H7 (cell line): ENCODE measurements around the gene ZNF532. TPM values are rescaled to one million over a fixed set of nuclear protein-coding genes. Genes with fewer than 3 reads are reported as not detected.

Experiments used
- DNase-seq: peaks from one replicate; pipeline ENCODE4 v3.0.0; 2012
- H3K27me3 ChIP-seq: 2 replicates; pipeline ENCODE4 v1.6.0; 2011; ENCODE audit warnings: mild to moderate bottlenecking, low read length; ENCODE audit not compliant: control insufficient read depth, insufficient read depth
- H3K36me3 ChIP-seq: replicated peaks from 2 replicates; pipeline ENCODE4 v1.5.1; 2011; ENCODE audit warnings: low read length; ENCODE audit not compliant: control insufficient read depth, insufficient read depth
- H3K4me3 ChIP-seq: 2 replicates; pipeline ENCODE4 v1.5.1; 2011; ENCODE audit warnings: low read depth, mild to moderate bottlenecking, control low read depth, low read length, moderate library complexity; ENCODE audit not compliant: insufficient read depth
- total RNA-seq: library from RNA; depleted of rRNA; stranded (reverse); fragments of >200 nt; shearing (Covaris generic); gene quantifications from 2 replicates; pipeline ENCODE4 v1.2.3, GENCODE V29; 2014

ZNF532 gene
- total RNA-seq, 1 experiment from 2014 or later = 71.6 TPM

DNA sequence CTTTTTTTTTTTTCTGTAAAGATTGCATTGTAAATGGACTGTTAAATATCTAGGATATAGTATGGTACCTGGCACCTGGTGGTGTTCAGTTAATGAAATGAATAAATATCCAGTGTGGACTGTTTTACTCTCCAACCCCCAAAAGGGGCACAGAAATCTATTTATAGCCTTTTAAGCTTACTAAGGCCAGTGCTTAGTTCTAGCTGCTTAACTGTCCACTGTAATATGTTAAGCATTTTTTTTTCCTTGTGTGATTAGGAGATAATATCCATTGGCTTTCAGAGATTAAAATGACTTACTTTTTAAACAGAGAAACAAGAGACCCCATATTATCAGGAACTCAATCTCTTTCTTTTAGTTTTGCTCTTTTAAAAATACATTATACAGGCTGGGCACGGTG is 84.4 kb downstream of the ZNF532 start:
- Histone ChIP-seq H3K4me3 (no peak overlapping the region), H3K36me3 (peaks cover 25% of the 10 kb centered on the region), H3K27me3 (no peaks in the 10 kb centered on the region)
- no peak for DNase-seq

DNA sequence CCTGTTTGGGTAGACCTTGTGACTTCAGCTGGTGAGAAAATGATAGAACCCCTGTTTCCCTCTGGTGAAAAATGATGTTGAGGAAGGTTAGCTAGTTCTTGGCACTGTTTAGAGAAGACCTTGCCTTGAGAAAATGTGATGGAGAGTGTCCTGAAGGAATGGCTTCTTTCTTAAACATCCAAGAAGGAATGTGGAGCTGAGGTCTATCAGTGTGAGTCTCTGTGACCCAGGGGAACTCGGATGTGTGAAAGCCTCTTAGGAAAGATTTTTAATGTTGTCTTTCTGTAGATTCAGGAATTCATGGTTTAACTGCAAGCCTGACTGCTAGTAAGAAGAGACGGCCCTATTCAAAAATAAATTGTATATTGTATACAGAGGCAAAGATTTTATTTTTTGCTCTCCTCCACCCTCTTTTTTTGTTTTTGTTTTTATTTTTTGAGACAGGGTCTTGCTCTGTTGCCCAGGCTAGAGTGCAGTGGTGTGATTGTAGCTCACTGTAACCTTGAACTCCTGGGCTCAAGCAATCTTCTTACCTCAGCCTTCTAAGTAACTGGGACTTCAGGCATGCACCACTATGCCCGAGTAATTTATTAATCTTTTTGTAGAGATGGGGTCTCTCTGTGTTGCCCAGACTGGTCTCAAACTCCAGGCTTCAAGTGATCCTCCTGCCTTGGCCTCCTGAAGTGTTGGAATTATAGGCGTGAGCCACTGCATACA is 87.5 kb downstream of the ZNF532 start:
- H3K27me3 ChIP-seq = no peaks in the 10 kb centered on the region
- H3K4me3 ChIP-seq = no peak overlapping the region
- peaks cover 23% of the 10 kb centered on the region for H3K36me3 ChIP-seq
- no peak for DNase-seq

DNA sequence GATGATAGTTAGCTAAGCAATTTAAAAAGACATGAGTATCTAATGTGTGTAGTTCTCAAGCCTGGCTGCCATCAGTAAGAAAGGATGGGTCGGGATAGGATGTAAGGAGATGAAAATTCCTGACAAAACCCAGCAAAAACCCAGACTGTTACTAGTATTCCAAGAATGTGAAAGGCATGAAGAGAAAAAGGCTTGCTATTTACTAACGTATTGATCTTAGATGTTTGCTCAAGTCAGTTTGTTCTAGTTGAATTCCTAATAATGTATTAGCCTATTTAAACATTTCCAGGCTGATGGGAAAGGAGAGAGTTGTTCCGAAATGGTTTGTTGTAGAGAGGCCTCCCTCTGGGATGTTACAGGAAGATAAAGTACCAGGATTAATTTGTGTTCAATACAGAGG is 88.2 kb downstream of the ZNF532 start:
- Histone ChIP-seq H3K4me3 (no peak overlapping the region), H3K27me3 (no peaks in the 10 kb centered on the region), H3K36me3 (peaks cover 21% of the 10 kb centered on the region)
- DNase-seq = no peak

DNA sequence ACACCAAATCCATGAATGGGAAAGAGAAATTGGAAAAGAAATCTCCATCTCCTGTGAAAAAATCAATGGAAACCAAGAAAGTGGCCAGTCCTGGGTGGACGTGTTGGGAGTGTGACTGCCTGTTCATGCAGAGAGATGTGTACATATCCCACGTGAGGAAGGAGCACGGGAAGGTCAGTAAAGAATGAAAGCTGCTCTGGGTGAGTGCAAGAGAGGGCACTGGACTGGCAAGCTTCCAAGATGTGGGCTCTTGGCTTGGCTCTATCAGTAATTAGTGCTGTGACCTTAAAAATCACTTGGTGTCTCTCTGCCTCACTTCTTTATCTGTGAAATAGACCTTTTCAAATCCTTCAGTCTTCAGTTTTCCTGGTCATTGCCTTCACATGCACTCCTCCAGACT is 89.0 kb downstream of the ZNF532 start:
- H3K4me3 ChIP-seq = no peak overlapping the region
- H3K36me3 ChIP-seq = peaks cover 19% of the 10 kb centered on the region
- no peaks in the 10 kb centered on the region for H3K27me3 ChIP-seq
- no peak for DNase-seq

DNA sequence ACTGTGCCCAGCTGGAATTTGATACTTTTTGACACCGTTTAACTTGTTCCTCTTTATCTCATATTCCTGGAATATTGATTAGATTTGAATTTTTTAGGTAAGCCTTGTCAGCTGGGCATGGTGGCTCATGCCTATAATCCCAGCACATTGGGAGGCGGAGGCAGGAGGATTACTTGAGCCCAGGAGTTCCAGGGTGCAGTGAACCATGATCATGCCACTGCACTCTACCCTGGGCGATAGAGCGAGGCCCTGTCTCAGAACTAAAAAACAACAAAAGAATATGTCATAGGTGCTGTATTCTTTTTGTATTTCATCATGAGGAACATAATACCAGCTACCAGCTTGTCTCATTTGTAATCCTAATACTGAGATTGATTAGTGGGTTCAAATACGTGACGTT is 90.3 kb downstream of the ZNF532 start:
- Histone ChIP-seq H3K4me3 (no peak overlapping the region), H3K27me3 (no peaks in the 10 kb centered on the region), H3K36me3 (peaks cover 18% of the 10 kb centered on the region)
- no peak for DNase-seq

DNA sequence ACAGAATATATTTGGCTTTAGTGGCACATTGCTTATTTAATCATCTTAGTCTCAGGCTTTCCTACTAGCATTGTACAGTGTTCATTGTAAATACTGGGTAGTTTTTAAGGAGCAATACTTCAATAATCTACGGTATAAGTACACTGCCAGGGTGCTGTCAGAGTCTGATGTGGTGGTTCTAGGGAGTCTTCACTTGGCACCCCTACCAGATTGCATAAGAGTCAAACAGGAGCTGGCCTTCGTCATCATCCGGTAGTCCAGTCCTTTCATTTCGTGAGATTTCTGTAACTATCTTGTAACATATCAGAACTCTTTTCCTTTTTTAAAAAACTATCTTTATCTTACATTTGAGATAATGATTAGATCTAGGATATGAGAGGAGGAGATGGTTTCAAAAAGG is 91.1 kb downstream of the ZNF532 start:
- Histone ChIP-seq H3K27me3 (no peaks in the 10 kb centered on the region), H3K36me3 (peaks cover 20% of the 10 kb centered on the region), H3K4me3 (no peak overlapping the region)
- no peak for DNase-seq

DNA sequence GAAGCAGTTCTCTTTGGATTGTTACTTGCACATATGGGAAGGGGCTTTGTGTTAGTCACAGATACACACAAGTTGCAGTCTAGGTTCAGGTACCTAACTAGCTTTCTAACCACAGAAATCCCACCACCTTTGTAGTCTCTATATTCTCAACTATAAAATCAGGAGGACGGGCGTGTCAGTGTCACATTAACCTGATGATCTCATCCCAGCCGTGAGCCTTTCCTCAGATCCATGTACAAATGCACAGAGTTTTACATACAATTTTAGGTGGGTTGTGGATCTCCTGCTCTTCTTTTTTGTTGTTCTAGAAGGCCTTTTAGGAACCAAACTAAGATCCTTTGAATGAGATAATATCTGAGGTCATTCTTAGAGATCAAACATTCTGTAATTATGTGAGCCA is 94.0 kb downstream of the ZNF532 start:
- no peaks in the 10 kb centered on the region for H3K27me3 ChIP-seq
- H3K4me3 ChIP-seq = no peak overlapping the region
- H3K36me3 ChIP-seq = peaks cover 29% of the 10 kb centered on the region
- DNase-seq = no peak

DNA sequence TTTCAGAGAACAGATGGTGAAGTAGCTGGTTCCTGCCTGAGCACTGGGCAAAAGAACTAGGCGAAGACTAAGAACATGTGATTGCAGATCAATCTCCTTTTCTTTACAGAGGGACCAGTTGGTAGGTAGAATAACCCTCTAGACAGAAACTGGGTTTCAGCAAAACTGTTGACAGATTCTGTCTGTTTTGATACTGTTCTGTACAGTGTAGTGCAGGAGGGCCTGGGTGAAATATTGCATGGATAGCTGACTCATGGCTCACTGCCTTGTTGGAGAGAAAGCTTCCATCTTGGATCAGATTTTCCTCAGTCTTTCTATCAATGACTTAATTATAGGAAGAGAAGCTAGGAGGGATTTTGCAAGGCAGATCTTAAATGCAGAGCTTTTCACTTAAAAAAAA is 95.8 kb downstream of the ZNF532 start:
- H3K36me3 ChIP-seq = peaks cover 25% of the 10 kb centered on the region
- no peak overlapping the region for H3K4me3 ChIP-seq
- DNase-seq = no peak
- H3K27me3 ChIP-seq = no peaks in the 10 kb centered on the region

DNA sequence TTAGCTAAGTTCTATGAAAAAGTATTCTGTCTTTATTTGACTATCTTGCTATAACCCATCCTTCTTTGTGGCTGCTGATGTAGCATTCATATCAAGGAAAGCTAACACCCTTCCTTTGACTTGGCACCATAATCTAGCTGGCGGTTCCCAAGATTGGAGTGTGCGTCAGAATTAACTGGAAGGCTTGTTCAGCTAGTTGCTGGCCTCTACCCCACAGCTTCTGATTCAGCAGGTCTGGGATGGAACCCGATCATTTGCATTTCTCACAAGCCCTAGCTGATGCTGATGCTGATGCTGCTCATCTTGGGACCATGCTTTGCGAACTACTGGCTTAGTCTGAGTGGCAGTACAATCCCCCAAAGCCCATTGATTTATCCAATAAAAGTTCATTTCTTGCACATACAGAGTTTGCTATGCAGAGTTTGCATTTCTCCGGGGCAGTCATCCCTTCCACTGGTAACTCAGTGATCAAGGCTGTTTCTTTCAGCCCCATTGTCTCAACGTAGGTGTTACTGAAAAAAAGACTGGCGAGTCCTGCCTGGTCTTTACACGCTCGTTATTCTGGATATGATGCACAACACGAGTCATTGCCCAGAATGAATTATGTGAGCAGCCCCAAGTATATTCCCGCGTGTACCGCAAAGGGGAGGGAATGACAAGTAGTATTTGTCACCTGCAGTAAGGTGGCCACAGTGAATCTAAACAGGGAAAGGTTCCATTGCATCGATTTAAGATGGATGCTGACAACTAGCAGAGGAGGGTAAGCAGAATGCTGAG is 96.5 kb downstream of the ZNF532 start:
- no peak for DNase-seq
- H3K36me3 ChIP-seq = peaks cover 22% of the 10 kb centered on the region
- no peaks in the 10 kb centered on the region for H3K27me3 ChIP-seq
- no peak overlapping the region for H3K4me3 ChIP-seq

DNA sequence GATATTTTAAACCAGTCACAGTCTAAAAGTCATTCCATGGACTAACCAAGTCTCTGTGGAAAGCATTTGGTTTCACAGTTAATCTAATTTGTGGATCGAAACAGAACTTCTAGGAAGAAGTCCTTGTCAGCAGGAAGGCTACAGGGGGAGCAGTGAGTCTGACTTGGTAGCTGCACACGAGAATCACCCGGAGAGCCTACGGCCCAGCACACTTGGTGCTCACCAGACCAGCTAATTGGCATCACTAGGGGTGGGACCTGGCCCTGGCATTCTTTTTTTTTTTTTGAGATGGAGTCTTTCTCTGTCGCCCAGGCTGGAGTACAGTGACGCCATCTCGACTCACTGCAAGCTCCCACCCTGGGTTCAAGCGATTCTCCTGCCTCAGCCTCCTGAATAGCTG is 97.7 kb downstream of the ZNF532 start:
- Histone ChIP-seq H3K36me3 (peaks cover 19% of the 10 kb centered on the region), H3K4me3 (no peak overlapping the region), H3K27me3 (no peaks in the 10 kb centered on the region)
- no peak for DNase-seq

DNA sequence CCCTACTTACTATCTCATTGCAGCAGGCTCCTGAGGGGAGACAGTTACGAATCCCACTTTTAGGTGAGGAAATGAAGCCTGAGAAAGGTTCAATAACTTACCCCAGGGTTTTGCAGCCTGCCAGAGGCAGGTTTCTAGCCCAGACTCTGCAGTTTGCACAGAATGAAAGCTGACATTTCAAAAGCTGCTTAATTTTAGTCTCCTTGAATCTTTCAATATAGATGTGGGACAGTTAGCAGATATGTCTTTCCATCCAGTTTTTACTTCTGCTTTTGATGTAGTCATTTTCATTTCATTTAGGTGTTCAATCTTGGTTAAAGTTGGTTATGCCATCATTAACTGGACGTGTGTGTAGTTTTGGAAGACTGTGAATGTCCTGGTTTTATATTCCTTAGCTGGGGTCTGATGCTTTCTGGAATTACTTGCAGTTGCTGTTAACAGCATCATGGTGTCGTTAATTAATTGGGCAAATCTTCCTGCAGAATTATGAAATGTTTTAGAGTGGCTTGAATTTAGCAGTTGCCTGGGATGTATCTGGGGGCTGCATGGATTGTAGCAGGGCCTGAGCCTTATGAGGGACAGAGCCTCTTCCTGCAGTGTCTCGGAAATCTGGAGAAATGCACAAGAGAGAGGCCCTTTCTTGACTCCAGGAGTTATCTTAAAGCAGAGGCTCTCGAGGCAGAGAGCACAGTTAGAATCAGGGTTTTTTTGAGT is 100.8 kb downstream of the ZNF532 start:
- H3K4me3 ChIP-seq = no peak overlapping the region
- no peak for DNase-seq
- peaks cover 29% of the 10 kb centered on the region for H3K36me3 ChIP-seq
- no peaks in the 10 kb centered on the region for H3K27me3 ChIP-seq

DNA sequence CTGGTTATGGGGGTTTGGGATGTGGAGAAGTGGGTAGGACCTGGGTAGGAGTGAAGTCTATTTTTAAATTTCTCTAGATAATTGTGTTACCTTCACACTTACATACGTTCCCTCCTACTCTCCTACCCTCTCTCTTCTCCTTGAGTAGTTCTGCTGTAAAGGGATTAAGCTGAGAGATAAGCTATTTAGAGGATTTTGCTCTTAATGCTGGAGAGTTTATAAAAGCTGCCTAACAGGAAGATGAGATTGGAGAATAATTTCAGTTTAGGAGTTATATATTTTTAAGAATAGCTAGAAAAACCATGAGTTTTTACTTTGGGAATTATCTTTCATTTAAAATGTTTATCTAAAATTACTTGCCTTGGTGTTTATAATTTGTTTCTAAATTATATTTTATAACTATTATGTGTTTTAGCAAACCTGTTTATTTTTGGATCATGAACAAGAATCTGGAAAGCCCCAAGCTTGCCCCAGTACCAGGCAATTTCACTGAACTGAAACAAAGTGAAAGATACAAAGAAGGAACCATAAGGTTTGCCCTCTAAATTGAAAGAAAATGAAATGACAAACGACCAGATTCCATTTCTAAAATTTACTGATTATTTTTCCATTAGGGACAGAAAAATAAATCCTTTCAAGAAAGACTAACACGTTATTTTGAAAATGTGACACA is 101.5 kb downstream of the ZNF532 start:
- no peaks in the 10 kb centered on the region for H3K27me3 ChIP-seq
- H3K4me3 ChIP-seq = no peak overlapping the region
- DNase-seq = no peak
- H3K36me3 ChIP-seq = peaks cover 26% of the 10 kb centered on the region

DNA sequence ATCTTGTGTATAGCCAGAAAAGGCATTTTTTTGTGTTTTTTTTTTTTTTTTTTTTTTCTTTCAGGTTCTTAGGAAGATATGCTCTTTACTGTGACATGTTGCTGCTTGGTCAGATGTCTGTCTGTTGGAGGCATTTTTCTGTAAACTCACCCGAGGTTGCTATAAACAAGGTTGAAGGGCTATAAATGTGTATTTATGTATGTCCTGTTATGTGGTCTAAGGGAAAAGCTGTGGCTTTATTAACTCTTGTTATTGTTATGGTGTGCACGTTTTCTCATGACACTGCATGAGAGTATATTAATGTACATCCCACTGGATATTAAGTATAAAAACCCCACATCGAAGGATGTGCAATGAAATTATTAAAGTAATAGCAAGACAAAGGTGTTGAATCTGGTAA is 102.0 kb downstream of the ZNF532 start:
- DNase-seq = no peak
- no peaks in the 10 kb centered on the region for H3K27me3 ChIP-seq
- H3K36me3 ChIP-seq = peaks cover 21% of the 10 kb centered on the region
- H3K4me3 ChIP-seq = no peak overlapping the region

DNA sequence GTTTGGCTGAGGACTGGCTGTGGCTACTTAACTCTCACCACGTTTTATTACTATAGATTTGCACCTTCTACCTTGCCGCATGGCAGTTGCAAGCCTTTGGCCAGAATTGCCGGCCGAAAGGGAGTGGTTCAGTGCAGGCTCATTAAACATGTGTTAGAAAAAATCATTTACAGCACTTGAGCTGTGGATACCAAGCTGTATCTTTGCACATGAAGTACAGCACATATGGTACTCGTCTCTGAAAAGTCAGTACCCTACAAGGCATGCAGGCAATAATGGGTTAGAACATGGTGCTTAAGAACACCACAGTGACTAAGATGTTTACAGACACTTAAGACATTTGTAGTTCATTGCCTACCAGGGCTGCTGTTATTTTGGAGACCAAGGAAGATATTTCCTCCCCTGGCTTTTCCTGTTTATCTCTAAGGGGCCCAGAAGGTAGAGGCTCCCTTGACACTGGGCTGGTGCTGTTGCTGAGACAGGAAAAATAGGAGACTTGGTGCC is 103.1 kb downstream of the ZNF532 start:
- Histone ChIP-seq H3K27me3 (no peaks in the 10 kb centered on the region), H3K4me3 (no peak overlapping the region), H3K36me3 (peaks cover 20% of the 10 kb centered on the region)
- no peak for DNase-seq
